Activated gamma-delta T cell treated with anti-CD3 and anti-CD28 coated beads, Interleukin-2, amount 50 U/mL, for 16 hours (primary cell): ENCODE measurements around the gene XYLT1.

Experiments used
- DNase-seq: peaks from one replicate; pipeline ENCODE4 v3.0.0-alpha.2; 2020; ENCODE audit warnings: low read depth

Gene XYLT1

GRCh38 chr16:17283016-17283415, 187.7 kb downstream of the XYLT1 start:
- no peak for DNase-seq

DNA sequence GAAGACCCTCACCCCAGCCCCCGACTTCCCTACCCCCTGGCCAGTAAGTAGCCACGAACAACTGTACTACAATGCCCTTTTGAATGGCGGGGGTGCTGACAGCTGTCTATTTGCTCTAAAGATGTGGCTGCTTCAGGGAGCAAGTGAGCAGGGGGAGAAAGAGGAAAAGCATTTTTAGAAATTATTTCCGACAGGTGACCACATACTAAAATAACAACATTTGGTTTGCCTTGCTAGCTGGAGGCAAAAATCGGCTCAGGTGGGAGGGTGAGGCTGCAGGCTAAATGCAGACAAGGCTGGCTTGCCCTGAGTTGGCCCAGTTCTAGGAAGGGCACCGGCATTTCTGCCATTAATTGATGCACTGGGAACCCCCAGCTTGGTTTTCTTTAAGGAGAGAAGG, 188.5 kb downstream of the XYLT1 start:
- DNase-seq = no peak

- DNase-seq = no peak
Observed at GRCh38 chr16:17281052-17281451, 189.7 kb downstream of the XYLT1 start.

DNA sequence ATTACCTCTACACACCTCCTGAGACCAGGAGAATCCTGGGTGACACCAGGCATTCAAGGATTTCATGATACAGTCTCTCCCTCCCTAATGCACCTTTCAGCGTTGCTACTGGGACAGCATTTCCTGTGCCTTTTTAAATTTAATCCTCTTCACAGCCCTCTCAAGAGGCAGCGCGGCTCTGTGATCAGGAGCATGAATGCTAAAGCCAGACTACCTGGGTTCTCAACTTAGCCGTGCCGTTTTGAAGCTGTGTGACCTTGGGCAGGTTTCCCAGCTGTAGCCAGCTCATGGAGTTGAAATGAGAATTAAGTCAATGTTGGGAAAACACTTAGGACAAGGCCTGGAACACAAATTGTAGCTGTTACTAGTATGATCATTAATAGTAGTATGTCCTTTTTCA, 191.8 kb downstream of the XYLT1 start:
- no peak for DNase-seq

DNA sequence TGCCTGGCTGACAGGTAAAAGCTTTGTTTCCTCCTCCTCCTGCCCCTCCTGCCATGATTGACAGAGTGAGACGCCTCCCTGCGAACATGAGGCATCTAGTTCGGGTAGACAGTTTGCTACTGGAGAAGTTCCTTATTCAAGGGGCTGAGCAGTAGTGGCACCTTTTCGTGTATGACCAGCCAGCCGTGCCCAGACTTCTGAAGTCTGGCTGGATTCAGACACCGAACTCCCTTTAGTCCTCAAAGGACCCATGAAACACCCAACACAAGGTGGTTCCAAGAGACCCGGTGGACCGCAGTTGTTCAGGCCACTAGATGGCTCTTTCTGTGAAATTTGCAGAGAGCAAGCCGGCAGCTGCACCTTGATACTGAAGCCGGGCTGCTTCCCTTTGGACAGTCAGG, 192.8 kb downstream of the XYLT1 start:
- no peak for DNase-seq

GRCh38 chr16:17276610-17277009, 194.2 kb downstream of the XYLT1 start:
- DNase-seq = no peak

GRCh38 chr16:17276010-17276530, 194.7 kb downstream of the XYLT1 start:
- DNase-seq = no peak

DNA sequence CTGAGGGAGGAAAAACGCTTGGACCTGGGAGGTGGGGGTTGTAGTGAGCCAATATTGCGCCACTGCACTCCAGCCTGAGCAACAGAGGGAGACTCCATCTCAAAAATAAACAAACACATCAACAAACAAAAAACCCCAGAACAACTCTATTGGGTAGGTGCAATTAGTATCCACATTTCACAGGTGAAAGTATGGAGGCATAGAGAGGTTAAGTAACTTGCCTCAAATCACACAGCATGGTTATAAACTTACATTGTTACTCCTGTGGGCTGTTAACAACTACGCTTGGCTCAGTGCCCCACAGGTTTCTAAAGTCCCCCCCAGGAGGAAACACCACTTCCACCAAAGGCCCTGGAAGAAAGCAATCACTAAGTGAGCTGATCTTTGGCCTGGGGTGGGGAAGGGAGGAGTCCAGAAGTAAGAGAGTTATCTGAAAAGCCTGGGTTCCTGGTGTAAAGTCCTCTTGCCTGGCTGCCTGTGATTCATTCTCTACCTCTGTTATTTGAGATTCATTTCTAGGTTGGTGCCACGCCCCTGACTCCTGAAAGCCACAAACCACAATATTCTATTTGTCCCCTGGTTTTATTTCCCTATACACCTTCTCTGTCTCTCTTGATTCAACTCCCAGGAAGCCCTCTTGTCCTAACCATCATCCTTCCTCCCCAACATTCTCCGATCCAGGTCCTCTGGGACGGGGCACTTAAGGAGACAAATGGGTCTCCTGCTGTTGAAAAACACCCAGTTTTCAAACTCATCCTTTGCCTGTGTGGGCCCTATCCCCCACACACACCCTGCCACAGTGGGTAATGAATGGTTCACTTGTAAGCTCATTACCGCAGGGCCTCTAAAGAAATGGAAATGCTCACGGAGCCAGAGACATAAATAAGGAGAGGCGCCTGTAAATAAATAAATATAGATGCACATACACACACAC, 195.4 kb downstream of the XYLT1 start:
- DNase-seq = no peak

- DNase-seq = peak; percentile 3
Observed at GRCh38 chr16:17273142-17273561, 197.6 kb downstream of the XYLT1 start.

DNA sequence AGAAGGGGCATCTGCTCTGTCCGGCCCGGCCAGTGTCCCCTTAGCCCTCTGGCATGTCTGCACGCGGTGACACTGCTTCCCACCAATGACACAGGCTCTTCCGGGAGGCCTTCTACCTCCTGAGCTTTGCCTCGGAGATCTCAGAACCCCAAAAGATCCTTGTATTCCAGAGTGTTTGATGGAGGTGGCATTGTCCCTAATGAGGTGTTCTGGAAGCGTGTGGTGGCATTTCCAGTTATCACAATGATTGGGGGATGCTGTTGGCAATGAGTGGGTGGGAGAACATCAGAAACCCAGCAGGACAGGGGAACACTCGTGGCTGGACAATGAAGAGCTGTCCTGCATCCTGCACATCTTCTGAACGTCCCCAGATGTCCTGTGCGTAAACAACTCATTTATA, 198.0 kb downstream of the XYLT1 start:
- DNase-seq = no peak

GRCh38 chr16:17271687-17272086, 199.1 kb downstream of the XYLT1 start:
- no peak for DNase-seq

DNA sequence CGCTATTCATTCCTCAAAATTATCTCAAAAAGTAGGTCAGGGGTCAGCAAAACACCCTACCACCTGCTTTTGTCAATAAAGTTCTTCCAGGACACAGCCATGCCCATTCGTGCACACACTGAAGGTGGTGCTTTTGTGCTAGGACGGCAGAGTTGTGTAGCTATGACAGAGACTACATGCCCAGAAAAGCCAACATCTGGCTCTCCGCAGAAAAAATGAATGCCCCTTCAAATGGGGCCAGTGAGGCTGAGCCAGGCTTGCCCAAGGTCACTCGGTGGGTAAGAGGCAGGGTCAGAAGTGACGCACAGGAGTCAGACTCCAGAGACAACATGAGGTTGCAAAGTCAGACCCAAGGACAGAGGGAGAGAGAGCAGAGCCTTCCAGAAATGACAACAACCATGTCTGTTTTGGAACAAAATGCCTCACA, 200.1 kb downstream of the XYLT1 start:
- no peak for DNase-seq

- DNase-seq = no peak
Observed at GRCh38 chr16:17270111-17270510, 200.6 kb downstream of the XYLT1 start.

GRCh38 chr16:17269439-17269838, 201.3 kb downstream of the XYLT1 start:
- no peak for DNase-seq

GRCh38 chr16:17266608-17267313, 204.0 kb downstream of the XYLT1 start:
- DNase-seq = no peak

DNA sequence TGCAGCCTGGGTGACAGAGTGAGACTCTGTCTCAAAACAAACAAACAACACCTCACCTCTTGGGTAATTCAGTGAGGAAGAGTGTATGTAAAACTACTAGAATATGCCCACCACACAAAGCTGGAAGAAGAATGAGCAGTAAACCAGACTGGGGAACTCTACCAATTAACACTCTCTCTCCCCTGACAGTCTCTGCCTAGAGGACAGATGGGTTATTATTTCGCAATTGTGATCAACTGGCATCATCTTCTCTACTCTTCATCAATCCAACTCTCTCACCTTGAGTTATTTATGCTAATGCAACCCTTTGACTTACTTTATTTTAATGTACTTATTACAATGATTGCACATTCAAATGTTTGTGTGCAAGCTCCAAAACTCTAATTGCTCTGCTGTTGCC, 205.6 kb downstream of the XYLT1 start:
- no peak for DNase-seq

DNA sequence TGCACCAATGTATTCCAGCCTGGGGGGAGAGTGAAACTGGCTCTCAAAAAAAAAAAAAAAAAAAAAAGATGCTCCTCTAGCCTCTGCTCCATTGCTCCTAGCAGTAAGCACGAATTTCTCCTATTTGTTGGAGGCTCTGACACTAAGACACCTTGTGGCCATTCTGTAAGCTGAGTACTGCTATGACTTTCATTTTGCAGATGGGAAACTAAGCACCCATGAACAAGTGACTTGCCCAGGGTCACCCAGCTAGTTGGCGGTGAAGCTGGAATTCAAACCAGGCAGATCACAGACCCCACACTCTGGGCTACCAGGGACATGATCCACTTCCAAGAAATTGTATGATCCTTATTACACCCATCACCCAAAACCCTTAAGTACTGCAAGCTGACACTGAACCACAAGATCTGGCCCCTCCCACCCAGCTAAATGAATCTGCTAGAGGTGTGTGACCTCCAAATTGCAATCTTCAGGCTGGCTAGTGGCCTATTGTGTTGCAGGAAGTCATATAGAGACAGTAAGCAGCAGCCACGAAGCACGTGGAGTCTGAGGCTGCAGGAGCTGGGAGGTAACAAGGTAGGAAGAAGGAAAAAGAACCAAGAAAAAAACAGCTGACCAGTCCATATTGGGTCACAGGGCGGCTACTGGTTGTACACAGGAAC, 209.4 kb downstream of the XYLT1 start:
- DNase-seq = no peak

DNA sequence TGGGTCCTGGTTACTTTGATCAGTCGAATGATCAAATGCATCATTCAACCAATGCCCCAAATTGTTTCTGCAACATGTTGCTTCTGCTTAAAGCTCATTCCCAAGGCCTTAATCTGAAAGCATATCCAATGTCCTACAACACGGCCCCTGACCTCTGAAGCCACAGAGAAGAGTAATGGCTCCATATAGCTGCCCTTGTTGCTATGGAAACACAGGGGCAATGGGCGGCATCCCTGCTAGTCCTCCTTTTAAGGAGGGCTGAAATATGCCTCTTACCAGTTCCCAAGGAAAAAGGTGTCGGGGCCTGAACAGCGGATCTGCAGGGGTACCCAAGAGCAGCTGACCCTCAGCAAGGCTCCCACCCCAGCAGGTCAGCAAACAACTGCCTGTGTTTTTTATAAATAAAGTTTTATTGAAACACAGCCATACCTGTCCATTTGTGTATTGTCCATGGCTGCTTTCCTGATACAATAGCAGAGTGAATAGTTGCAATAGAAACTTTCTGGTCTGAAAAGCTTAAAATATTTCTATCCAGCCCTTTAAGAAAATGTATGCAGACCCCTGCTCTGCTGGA, 210.4 kb downstream of the XYLT1 start:
- DNase-seq = no peak

DNA sequence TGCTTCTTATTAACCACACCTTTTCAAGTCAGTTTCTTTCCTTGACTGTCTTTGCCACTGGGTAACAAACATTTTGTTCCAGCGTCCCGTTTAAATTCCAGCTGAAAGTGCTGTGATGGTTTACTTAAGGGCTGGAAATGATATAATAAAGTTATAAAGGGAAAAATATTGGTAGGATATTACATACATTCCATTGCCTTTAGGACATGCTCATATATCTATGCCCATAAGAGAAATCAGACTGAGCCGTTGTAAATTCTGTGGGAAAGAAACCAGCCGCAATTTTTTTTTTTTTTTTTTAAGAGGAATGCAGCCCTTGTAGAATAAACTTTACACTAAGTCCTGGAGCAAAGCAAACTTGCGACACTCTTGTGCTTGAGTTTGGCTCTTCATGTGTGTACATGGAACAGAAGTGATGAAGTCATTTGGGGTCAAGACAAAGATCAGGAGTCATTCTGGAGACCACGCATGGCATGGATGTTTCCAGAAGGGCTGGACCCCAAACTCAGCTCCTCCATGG, 210.9 kb downstream of the XYLT1 start:
- DNase-seq = no peak

GRCh38 chr16:17258848-17259713, 211.7 kb downstream of the XYLT1 start:
- no peak for DNase-seq

- no peak for DNase-seq
Observed at GRCh38 chr16:17258077-17258599, 212.6 kb downstream of the XYLT1 start.
